Hepatocyte (in vitro differentiated cells): ENCODE measurements around the gene HIBCH. TPM values are rescaled to one million over a fixed set of nuclear protein-coding genes. Genes with fewer than 3 reads are reported as not detected.

Experiments used
- DNase-seq: peaks from one replicate; pipeline ENCODE4 v3.0.0-alpha.2; 2016; ENCODE audit warnings: low spot score
- H2AFZ ChIP-seq: fragments of 200-600 bp; sonication (generic); 2 replicates; pipeline ENCODE4 v1.6.0; 2016; ENCODE audit warnings: antibody characterized with exemption, mild to moderate bottlenecking
- H3K27ac ChIP-seq: fragments of 200-600 bp; sonication (generic); 2 replicates; pipeline ENCODE4 v1.5.1; 2016; ENCODE audit warnings: mild to moderate bottlenecking
- H3K27me3 ChIP-seq: fragments of 200-600 bp; sonication (generic); 2 replicates; pipeline ENCODE4 v1.6.1; 2016
- H3K36me3 ChIP-seq: fragments of 200-600 bp; sonication (generic); replicated peaks from 2 replicates; pipeline ENCODE4 v1.5.1; 2016; ENCODE audit warnings: low read depth; ENCODE audit not compliant: insufficient read depth
- H3K4me1 ChIP-seq: fragments of 200-600 bp; sonication (generic); 2 replicates; pipeline ENCODE4 v1.5.1; 2016; ENCODE audit warnings: mild to moderate bottlenecking, moderate library complexity; ENCODE audit not compliant: insufficient read depth
- H3K4me2 ChIP-seq: fragments of 200-600 bp; sonication (generic); 2 replicates; pipeline ENCODE4 v1.6.0; 2016
- H3K4me3 ChIP-seq: fragments of 200-600 bp; sonication (generic); 2 replicates; pipeline ENCODE4 v1.5.1; 2016; ENCODE audit warnings: mild to moderate bottlenecking
- H3K79me2 ChIP-seq: fragments of 200-600 bp; sonication (generic); 2 replicates; pipeline ENCODE4 v1.6.0; 2017; ENCODE audit warnings: mild to moderate bottlenecking
- H3K9me2 ChIP-seq: fragments of 200-600 bp; sonication (generic); replicated peaks from 2 replicates; pipeline ENCODE4 v1.6.0; 2017; ENCODE audit warnings: mild to moderate bottlenecking; ENCODE audit not compliant: insufficient read depth
- H3K9me3 ChIP-seq: fragments of 200-600 bp; sonication (generic); 2 replicates; pipeline ENCODE4 v1.5.1; 2016; ENCODE audit warnings: low read depth, mild to moderate bottlenecking
- H4K20me1 ChIP-seq: fragments of 200-600 bp; sonication (generic); 2 replicates; pipeline ENCODE4 v1.6.0; 2016; ENCODE audit warnings: mild to moderate bottlenecking; ENCODE audit not compliant: insufficient read depth, poor library complexity, severe bottlenecking
- CTCF ChIP-seq: fragments of 200-600 bp; sonication (generic); IDR thresholded peaks from 2 replicates; pipeline ENCODE4 v1.5.1; 2016; ENCODE audit warnings: antibody characterized with exemption, mild to moderate bottlenecking; ENCODE audit not compliant: poor library complexity
- EZH2 ChIP-seq: fragments of 200-600 bp; sonication (generic); IDR thresholded peaks from 2 replicates; pipeline ENCODE4 v1.6.1; 2016; ENCODE audit warnings: antibody characterized with exemption, mild to moderate bottlenecking, borderline replicate concordance
- EZH2phosphoT487 ChIP-seq: fragments of 200-600 bp; sonication (generic); IDR thresholded peaks from one replicate; pipeline ENCODE4 v1.6.1; 2018; ENCODE audit warnings: antibody characterized with exemption, mild to moderate bottlenecking, low read depth, moderate library complexity; ENCODE audit not compliant: unreplicated experiment, severe bottlenecking
- WGBS: methylation state at CpG from one replicate; pipeline ENCODE4 v1.1.6; 2016; ENCODE audit warnings: low lambda C conversion rate; ENCODE audit errors: missing lambda C conversion rate; 5-methylcytosine and 5-hydroxymethylcytosine counted together
- polyA plus RNA-seq: library from polyadenylated mRNA; unstranded; fragments of >200 nt; fragmentation: Nextera tagmentation; extraction: Ambion mirVana; gene quantifications from 2 replicates; pipeline ENCODE4 v1.2.1, GENCODE V29; 2016
- total RNA-seq: library from RNA; depleted of rRNA; stranded (reverse); fragments of >200 nt; gene quantifications from 2 replicates; pipeline ENCODE4 v1.2.3, GENCODE V29; 2014

The HIBCH gene
- total and polyA plus RNA-seq, 2 experiments from 2014 or later: 30.9 to 57.0 TPM

GRCh38 chr2:190261851-190262250 is 57.8 kb downstream of the HIBCH start:
- TF ChIP-seq CTCF: no peak
- TF ChIP-seq EZH2: no peak
- TF ChIP-seq EZH2phosphoT487: no peak
- Histone ChIP-seq H4K20me1 (no peaks in the 10 kb centered on the region), H3K9me2 (no peaks in the 10 kb centered on the region), H3K4me1 (no peaks in the 10 kb centered on the region), H2AFZ (no peak overlapping the region), H3K4me3 (no peak overlapping the region), H3K9me3 (no peaks in the 10 kb centered on the region), H3K36me3 (no peaks in the 10 kb centered on the region), H3K27me3 (no peaks in the 10 kb centered on the region), H3K4me2 (no peak overlapping the region), H3K27ac (no peak overlapping the region), H3K79me2 (no peaks in the 10 kb centered on the region)
- DNase-seq: no peak
- 90% methylated on average over 2 of the region's 2 CpGs for WGBS

GRCh38 chr2:190256087-190256486 is 63.5 kb downstream of the HIBCH start:
- no peak for DNase-seq
- 100% methylated on average over 3 of the region's 3 CpGs for WGBS
- Histone ChIP-seq H3K4me1 (no peaks in the 10 kb centered on the region), H3K27me3 (no peaks in the 10 kb centered on the region), H3K9me3 (no peaks in the 10 kb centered on the region), H3K4me3 (no peak overlapping the region), H3K79me2 (no peaks in the 10 kb centered on the region), H3K36me3 (no peaks in the 10 kb centered on the region), H3K9me2 (no peaks in the 10 kb centered on the region), H3K4me2 (no peak overlapping the region), H4K20me1 (no peaks in the 10 kb centered on the region), H2AFZ (no peak overlapping the region), H3K27ac (no peak overlapping the region)
- no peak for TF ChIP-seq EZH2phosphoT487
- TF ChIP-seq CTCF: no peak
- TF ChIP-seq EZH2: no peak

GRCh38 chr2:190255676-190256075 is 64.0 kb downstream of the HIBCH start:
- H3K4me1 ChIP-seq: no peaks in the 10 kb centered on the region
- H4K20me1 ChIP-seq: no peaks in the 10 kb centered on the region
- no peak for DNase-seq
- H3K4me2 ChIP-seq: no peak overlapping the region
- H3K9me2 ChIP-seq: no peaks in the 10 kb centered on the region
- no peaks in the 10 kb centered on the region for H3K27me3 ChIP-seq
- H3K36me3 ChIP-seq: no peaks in the 10 kb centered on the region
- 96% methylated on average over 3 of the region's 3 CpGs for WGBS
- no peaks in the 10 kb centered on the region for H3K79me2 ChIP-seq
- TF ChIP-seq EZH2phosphoT487 (no peak), EZH2 (no peak), CTCF (no peak)
- no peak overlapping the region for H2AFZ ChIP-seq
- no peak overlapping the region for H3K27ac ChIP-seq
- H3K4me3 ChIP-seq: no peak overlapping the region
- H3K9me3 ChIP-seq: no peaks in the 10 kb centered on the region
